NCI-H1105 (cell line): ENCODE measurements around the gene IFI27L1.

Experiments used
- DNase-seq: peaks from one replicate; lab custom pipeline; 2025; lab: John Stamatoyannopoulos, UW

IFI27L1 gene, protein sequence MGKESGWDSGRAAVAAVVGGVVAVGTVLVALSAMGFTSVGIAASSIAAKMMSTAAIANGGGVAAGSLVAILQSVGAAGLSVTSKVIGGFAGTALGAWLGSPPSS

DNA sequence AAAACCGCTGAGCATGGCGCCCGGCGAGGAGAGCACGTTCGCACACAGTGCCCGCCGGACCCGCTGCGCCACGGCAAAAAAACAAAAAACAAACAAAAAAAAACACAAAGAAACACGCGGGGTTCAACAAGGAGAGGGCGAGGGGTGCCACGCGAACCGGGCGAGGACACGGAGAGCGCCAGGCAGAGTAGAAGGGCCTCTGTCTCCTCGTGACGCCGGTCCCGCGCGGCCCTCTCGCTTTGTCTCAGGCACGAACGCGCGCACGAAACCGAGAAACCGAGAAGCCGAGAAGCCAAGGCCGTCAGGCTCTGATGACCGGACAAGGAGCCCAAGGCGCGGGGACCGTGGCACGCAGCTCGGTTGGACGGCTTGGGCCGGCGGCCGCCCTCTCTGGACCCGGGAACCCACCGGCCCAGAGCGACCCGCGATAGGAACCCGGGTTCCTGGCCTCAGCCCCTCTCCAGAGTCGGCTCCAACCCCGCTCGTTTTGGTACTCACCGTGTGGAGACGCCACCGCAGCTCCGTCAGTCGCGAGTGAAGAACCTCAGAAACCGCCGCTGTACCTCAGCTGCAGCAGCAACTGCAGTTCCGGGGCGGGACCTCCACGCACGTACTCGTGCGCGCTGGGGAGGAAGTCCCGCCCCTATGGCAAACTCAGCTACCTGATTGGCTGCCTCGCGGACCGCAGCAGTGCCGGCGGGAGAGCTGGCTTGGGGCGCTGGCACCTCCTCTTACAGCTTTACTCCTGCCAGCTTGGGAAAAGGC, at the start of gene IFI27L1, which contains the start of gene DDX24:
TSS of gene IFI27L1 (plus strand) at position 690 of the 765 bp plus-strand sequence. CDS start 15,628 bp downstream, outside the sequence.
TSS of gene DDX24 (minus strand) at position 582 of the 765 bp plus-strand sequence. CDS start 1,460 bp downstream, outside the sequence.
- DNase-seq: peak; percentile 92

DNA sequence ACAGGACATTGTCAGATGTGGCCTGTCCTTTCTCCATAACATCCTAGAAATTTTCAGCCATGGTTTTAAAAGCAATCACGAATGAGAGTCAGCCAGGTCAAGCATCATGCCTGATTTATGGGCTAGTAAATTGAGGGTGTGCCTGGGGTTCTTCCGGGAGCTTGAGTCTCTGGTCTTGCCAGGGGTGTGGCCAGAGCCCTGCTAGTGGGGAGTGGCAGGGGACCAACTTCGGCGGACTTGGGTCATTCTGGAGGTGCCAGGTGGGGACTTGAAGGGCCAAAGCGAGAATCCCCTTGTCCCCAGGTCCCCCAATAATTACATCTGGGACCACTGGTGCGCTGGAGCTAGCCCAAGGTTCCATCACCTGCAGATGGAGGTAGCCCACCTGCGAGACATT, 49.2 kb upstream of the IFI27L1 start:
- DNase-seq: no peak

GRCh38 chr14:94034886-94035285, 46.2 kb upstream of the IFI27L1 start:
- no peak for DNase-seq

- DNase-seq: peak; percentile 34
Measured at GRCh38 chr14:94036313-94037167, 44.6 kb upstream of the IFI27L1 start.

DNA sequence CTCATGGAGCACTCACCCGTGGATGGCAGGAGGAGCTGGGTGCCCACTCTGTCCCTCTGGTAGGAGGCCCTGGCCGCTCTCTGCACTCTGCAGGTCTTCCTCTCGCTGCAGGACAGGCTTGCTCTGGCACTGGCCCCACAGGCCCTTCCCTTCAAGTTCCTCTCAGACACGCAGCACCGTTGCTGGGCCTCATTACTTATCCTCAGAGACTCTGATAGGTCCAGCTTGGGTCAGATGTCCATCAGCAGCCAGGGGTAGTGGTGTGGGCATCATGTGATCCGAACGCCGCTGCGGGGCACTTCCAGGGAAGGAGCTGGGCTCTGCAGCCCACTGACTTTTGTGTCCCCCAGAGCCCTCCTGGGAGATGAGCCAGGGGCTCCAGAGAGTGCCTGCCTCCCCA, 43.2 kb upstream of the IFI27L1 start:
- DNase-seq: no peak

DNA sequence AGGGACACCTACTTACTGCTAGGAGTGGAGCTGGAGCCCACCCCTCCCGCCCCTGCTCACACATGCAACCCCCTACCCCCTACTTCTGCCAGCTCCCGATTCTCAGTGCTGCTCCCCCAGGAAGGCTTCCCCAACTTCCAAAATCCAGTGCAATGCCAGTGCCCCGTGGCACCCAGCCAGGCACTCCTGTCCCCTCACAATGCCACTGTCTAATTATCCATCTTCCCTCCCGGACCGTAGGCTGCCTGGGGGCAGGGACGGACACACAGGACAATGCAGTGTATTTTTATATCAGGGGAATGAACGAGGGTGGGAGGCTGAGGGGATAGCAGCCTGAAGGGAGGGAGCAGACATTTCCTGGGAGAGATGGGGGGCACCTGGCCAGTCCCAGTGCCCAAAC, 42.6 kb upstream of the IFI27L1 start:
- DNase-seq: no peak

DNA sequence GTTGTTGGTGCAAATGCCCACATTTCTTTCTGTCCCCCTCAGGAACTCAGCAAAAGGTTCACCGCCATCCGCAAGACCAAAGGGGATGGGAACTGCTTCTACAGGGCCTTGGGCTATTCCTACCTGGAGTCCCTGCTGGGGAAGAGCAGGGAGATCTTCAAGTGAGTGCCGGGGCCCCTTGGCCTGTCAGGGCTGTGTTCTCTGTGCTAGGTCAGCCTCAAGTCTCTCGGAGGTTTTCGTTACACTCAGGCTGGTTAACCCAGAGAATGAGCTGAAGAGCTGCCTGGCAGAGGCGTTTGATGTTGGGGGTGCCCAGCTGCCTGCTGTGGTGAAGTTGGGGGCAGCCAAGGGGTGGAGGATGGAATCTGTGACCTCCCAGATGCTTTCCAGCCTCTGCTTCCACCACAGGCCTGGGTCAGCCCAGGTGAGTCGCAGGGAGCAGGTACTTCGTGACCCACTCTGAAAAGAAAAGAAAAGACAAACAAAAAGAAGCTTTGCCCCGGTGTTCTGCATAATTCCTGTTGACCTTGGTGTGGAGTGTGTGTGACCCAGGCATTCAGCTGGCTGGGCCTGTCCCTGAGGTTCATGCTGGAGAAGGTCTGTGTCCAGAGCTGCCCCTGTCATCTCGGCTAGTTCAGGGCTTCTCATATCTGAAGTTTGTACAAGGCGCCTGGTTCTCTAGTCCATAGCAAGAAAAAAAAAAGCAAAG, 42.0 kb upstream of the IFI27L1 start:
- DNase-seq: no peak

GRCh38 chr14:94040247-94040646, 40.9 kb upstream of the IFI27L1 start:
- DNase-seq: no peak

DNA sequence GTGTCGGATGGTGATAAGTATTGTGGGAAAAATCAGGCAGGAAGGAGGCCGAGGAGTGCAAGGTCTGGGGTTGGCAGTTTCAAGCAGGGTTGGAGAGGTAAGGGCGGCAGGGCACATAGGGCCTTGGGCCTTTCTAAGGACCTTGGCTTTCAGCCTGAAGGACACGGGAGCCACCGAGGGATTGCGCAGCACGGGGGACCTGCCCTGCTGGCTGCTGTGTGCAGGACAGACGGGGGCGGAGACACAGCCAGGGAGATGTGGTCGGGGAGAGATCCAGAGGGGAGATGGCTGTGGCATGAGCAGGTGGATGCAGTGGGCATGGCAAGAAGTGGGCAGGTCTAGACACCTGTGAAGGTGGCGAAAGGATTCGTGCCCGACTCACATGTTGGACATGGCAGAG, 40.3 kb upstream of the IFI27L1 start:
- DNase-seq: no peak

GRCh38 chr14:94041551-94042346, 39.4 kb upstream of the IFI27L1 start:
- DNase-seq: no peak

GRCh38 chr14:94042433-94043091, 38.5 kb upstream of the IFI27L1 start:
- DNase-seq: no peak

DNA sequence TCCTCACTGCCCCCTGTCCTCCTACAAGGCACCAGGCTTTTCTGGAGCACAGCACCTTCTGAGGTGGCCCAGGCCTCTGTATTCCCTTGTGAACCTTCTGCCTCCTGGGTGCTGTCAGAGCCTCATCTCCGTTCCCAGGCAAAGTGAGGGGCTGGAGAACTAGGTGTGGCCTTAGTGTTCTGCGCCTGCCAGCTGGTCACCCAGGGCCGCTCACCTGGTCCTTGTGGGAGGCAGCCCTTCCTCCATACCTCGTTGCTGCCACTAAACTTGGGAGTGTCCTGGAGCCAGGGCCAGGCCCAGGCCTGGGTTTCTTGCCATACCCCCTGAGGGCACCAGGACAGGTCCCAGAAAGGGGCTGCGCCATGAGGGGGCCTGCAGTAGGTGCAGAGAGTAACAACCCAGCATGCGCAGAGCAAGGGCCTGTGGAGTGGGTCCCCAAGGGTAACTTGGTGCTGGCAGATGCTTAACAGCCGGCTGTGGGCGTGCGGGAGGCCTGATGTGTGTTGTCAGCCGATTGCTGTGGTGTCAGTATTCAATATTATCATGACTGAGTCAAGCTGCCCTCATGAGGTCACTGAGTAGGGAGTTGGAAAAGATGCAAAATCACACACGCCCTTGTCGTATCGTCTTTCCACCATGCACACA, 37.9 kb upstream of the IFI27L1 start:
- no peak for DNase-seq

- DNase-seq: no peak
Measured at GRCh38 chr14:94043756-94044475, 37.2 kb upstream of the IFI27L1 start.

GRCh38 chr14:94044476-94045091, 36.5 kb upstream of the IFI27L1 start:
- no peak for DNase-seq

GRCh38 chr14:94045101-94045500, 36.0 kb upstream of the IFI27L1 start:
- DNase-seq: no peak

DNA sequence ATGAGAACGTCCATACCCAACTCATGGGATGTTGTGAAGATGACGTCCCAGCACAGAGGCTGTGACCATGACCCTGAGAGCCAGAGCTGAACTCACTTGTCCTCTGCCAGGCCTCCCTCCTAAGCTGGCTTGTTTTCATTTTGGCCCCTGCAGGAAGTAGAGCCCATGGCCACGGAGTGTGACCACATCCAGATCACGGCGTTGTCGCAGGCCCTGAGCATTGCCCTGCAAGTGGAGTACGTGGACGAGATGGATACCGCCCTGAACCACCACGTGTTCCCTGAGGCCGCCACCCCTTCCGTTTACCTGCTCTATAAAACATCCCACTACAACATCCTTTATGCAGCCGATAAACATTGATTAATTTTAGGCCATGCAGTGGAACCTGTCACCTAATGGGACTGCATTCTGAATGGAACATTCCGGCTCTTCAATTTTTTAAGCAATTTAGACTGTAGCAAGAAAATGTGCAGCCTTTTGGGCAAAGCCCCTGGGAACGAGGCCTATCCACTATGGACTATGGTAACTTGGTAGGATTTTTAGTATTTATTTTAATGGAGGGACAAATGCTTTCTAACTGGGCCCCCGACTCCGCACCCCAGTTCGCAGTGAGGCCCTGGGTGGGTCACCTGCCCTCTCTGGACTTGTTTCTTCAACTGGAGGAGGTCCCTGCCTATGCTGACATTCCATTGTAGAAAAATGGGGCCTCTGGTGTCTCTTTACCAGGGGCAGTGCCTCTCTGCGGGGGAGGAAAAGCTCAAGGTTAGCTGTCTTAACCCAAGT, 35.4 kb upstream of the IFI27L1 start:
- no peak for DNase-seq

GRCh38 chr14:94046696-94047250, 34.3 kb upstream of the IFI27L1 start:
- no peak for DNase-seq

DNA sequence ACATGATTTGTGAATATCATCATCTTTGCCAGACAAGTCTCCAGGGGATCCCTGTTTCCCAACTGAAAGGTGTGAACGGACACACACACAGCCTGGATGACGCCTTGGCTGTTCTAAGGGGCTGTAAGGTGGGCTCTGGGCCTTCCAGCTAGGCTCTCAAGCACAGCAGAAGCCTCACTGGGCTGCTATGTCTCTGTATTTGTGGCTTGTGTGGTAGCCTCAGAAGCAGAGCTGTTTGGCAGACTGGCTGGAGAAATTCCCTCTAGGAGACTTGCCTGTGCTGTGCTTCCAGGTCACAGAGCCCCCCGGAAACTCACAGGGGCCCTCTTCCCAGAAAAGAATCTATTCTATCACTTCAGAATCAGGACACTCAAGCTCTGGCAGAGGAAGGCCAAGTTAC, 33.5 kb upstream of the IFI27L1 start:
- no peak for DNase-seq
